ENCODE data around the gene UQCC2.

The UQCC2 gene

DNA sequence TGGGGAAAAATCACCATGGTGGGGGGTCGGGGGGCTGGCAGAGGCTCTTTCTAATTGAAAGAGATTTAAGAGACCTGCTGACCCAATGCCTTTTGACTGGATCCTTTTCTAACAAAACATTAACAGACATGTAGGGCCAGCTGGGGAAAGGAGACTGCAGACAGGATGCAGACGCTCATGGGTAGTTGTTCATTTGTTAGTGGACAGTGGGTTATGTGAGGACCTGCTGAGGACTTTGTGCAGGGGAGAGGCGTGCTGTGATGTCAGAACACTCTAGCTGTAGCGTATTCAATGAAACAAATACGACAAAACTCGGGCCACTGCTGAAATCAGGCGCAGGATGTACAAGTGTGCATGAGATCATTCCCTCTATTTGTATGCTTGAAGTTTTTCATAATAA lies 34.0 kb upstream of the UQCC2 start:
- TF ChIP-seq TAF1 (IDR thresholded peaks at IDR 0.05; ENCODE audit: borderline replicate concordance, insufficient read depth, low read length) (no peak), POLR2AphosphoS5 (IDR thresholded peaks at IDR 0.05; ENCODE audit: low read depth, low read length) (no peak), FOXP2 (optimal IDR thresholded peaks at IDR 0.05; ENCODE audit: borderline replicate concordance, extremely low read depth, extremely low read length, insufficient read depth) (no peak), SIN3A (IDR thresholded peaks at IDR 0.05; ENCODE audit: borderline replicate concordance, insufficient read depth, low read length) (no peak)
- TF ChIP-seq, protein P1, sequence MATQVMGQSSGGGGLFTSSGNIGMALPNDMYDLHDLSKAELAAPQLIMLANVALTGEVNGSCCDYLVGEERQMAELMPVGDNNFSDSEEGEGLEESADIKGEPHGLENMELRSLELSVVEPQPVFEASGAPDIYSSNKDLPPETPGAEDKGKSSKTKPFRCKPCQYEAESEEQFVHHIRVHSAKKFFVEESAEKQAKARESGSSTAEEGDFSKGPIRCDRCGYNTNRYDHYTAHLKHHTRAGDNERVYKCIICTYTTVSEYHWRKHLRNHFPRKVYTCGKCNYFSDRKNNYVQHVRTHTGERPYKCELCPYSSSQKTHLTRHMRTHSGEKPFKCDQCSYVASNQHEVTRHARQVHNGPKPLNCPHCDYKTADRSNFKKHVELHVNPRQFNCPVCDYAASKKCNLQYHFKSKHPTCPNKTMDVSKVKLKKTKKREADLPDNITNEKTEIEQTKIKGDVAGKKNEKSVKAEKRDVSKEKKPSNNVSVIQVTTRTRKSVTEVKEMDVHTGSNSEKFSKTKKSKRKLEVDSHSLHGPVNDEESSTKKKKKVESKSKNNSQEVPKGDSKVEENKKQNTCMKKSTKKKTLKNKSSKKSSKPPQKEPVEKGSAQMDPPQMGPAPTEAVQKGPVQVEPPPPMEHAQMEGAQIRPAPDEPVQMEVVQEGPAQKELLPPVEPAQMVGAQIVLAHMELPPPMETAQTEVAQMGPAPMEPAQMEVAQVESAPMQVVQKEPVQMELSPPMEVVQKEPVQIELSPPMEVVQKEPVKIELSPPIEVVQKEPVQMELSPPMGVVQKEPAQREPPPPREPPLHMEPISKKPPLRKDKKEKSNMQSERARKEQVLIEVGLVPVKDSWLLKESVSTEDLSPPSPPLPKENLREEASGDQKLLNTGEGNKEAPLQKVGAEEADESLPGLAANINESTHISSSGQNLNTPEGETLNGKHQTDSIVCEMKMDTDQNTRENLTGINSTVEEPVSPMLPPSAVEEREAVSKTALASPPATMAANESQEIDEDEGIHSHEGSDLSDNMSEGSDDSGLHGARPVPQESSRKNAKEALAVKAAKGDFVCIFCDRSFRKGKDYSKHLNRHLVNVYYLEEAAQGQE (IDR thresholded peaks at IDR 0.05; ENCODE audit: insufficient read depth in 1 of 2, low read depth in 2 of 2, low read length in 2 of 2), result no peak

- no peak for TF ChIP-seq SIN3A (IDR thresholded peaks at IDR 0.05; ENCODE audit: borderline replicate concordance, insufficient read depth, low read length)
- no peak for TF ChIP-seq FOXP2 (optimal IDR thresholded peaks at IDR 0.05; ENCODE audit: borderline replicate concordance, extremely low read depth, extremely low read length, insufficient read depth)
- no peak for TF ChIP-seq TAF1 (IDR thresholded peaks at IDR 0.05; ENCODE audit: borderline replicate concordance, insufficient read depth, low read length)
- TF ChIP-seq, protein P1 (IDR thresholded peaks at IDR 0.05; ENCODE audit: insufficient read depth in 1 of 2, low read depth in 2 of 2, low read length in 2 of 2), result no peak
- TF ChIP-seq POLR2AphosphoS5 (IDR thresholded peaks at IDR 0.05; ENCODE audit: low read depth, low read length), result no peak
Observed at GRCh38 chr6:33744895-33745546, 33.5 kb upstream of the UQCC2 start.

GRCh38 chr6:33744001-33744848 lies 32.7 kb upstream of the UQCC2 start:
- TF ChIP-seq TAF1 (IDR thresholded peaks at IDR 0.05; ENCODE audit: borderline replicate concordance, insufficient read depth, low read length), result no peak
- TF ChIP-seq, protein P1 (IDR thresholded peaks at IDR 0.05; ENCODE audit: insufficient read depth in 1 of 2, low read depth in 2 of 2, low read length in 2 of 2), result no peak
- no peak for TF ChIP-seq POLR2AphosphoS5 (IDR thresholded peaks at IDR 0.05; ENCODE audit: low read depth, low read length)
- TF ChIP-seq SIN3A (IDR thresholded peaks at IDR 0.05; ENCODE audit: borderline replicate concordance, insufficient read depth, low read length), result no peak
- peak; percentile 12 for TF ChIP-seq FOXP2 (optimal IDR thresholded peaks at IDR 0.05; ENCODE audit: borderline replicate concordance, extremely low read depth, extremely low read length, insufficient read depth)

DNA sequence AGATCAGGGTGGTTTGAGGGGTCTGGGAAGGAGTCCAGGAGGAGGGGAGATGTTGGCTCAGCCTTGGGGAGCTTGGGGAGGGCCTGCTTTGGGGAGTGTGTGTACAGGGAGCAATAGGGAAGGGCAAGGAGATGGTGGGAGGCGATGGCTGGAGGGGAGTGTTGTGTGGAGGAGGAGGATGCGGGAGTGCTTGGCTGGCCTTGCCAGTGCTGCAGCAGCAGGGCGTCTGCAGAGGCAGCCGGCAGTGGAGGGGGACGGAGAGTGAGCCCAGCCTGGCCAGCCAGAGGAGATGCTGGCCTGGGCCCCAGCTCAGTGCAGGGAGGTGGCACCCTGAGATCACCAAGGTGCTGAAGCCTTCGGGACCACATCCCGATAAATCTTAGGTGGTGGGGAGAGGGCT lies 31.3 kb upstream of the UQCC2 start:
- TF ChIP-seq SIN3A (IDR thresholded peaks at IDR 0.05; ENCODE audit: borderline replicate concordance, insufficient read depth, low read length), result no peak
- no peak for TF ChIP-seq TAF1 (IDR thresholded peaks at IDR 0.05; ENCODE audit: borderline replicate concordance, insufficient read depth, low read length)
- TF ChIP-seq, protein P1 (IDR thresholded peaks at IDR 0.05; ENCODE audit: insufficient read depth in 1 of 2, low read depth in 2 of 2, low read length in 2 of 2), result no peak
- TF ChIP-seq POLR2AphosphoS5 (IDR thresholded peaks at IDR 0.05; ENCODE audit: low read depth, low read length), result no peak
- no peak for TF ChIP-seq FOXP2 (optimal IDR thresholded peaks at IDR 0.05; ENCODE audit: borderline replicate concordance, extremely low read depth, extremely low read length, insufficient read depth)
